Right cardiac atrium (tissue), 5 donors: Measurements from ENCODE around the gene CHN1. TPM values are rescaled to one million over a fixed set of nuclear protein-coding genes. Genes with fewer than 3 reads are reported as not detected.

Source experiments
- ATAC-seq, 2 donors: fragments of 200-7000 bp; cut with Tn5 transposase; one replicate each; pipeline versions ENCODE4 v1.8.0 to v1.9.1; 2020; ENCODE audit warnings: moderate library complexity in 2 of 2, mild to moderate bottlenecking in 1 of 2
- DNase-seq, 3 donors: peaks; one replicate each; pipeline ENCODE4 v3.0.0-alpha.2; 2020
- H3K27ac ChIP-seq: one replicate; pipeline ENCODE4 v1.5.1; 2013; ENCODE audit warnings: mild to moderate bottlenecking, low read length, control low read depth, moderate library complexity
- H3K27me3 ChIP-seq: one replicate; pipeline ENCODE4 v1.6.1; 2013; ENCODE audit not compliant: control insufficient read depth, insufficient read depth
- H3K4me1 ChIP-seq: one replicate; pipeline ENCODE4 v1.6.1; 2013; ENCODE audit warnings: low read length; ENCODE audit not compliant: control insufficient read depth, insufficient read depth
- H3K4me3 ChIP-seq: one replicate; pipeline ENCODE4 v1.5.1; 2013; ENCODE audit warnings: low read length, control low read depth
- H3K9me3 ChIP-seq: one replicate; pipeline ENCODE4 v1.6.1; 2013; ENCODE audit warnings: low read length; ENCODE audit not compliant: control insufficient read depth
- WGBS: extraction: QIAGEN DNeasy Blood & Tissue Kit; methylation state at CpG from one replicate; pipeline ENCODE4 v1.1.7; 2013; 5-methylcytosine and 5-hydroxymethylcytosine counted together
- intact Hi-C, 4 donors: fragments of 100-400 bp; cut with DNase I; formaldehyde crosslinking; loops; one replicate each; pipeline versions ENCODE4 v1.11.0 to v1.14.0; 2022 to 2023
- polyA plus RNA-seq: library from polyadenylated mRNA; stranded (reverse); fragments of 200-250 nt; gene quantifications from one replicate; pipeline ENCODE4 v1.2.3, GENCODE V29; 2013
- total RNA-seq, 4 donors: library from RNA; stranded (reverse); fragmentation: NEBNext Ultra II Directional; extraction: Animal tissue kit (Norgen Biotek cat#: 25700); gene quantifications; one replicate each; pipeline ENCODE4 v1.2.1, GENCODE V29; 2021
- donor health status: healthy with polysubstance abuse.
- donor health status: DM: no; HTN: yes; CAD: no.
- donor health status: DM: no; HTN: no; CAD: no.
- donor health status: DM: no; HTN: yes; CAD: no; lungs with severe emphysema.
- donor health status: DM: yes; HTN: yes; CAD: no.

The CHN1 gene
- total and polyA plus RNA-seq, 5 donors, result 5.3 to 8.9 (median 7.8) TPM

- DNase-seq (no peak), ATAC-seq (no peak)
- intact Hi-C loops, result no loop called here
- H3K4me1 ChIP-seq, result no peaks in the 10 kb centered on the region
- H3K27ac ChIP-seq, result no peak overlapping the region
- no peaks in the 10 kb centered on the region for H3K9me3 ChIP-seq
- H3K27me3 ChIP-seq, result no peaks in the 10 kb centered on the region
- H3K4me3 ChIP-seq, result no peak overlapping the region
- WGBS, result 82% methylated on average over 3 of the region's 3 CpGs
Measured at GRCh38 chr2:174794851-174795374, 210.3 kb downstream of the CHN1 start.

GRCh38 chr2:174792309-174793025, 212.7 kb downstream of the CHN1 start:
- no peak for ATAC-seq
- Histone ChIP-seq H3K4me3 (no peak overlapping the region), H3K27me3 (no peaks in the 10 kb centered on the region), H3K27ac (no peak overlapping the region), H3K4me1 (no peaks in the 10 kb centered on the region), H3K9me3 (no peaks in the 10 kb centered on the region)
- intact Hi-C loops, result no loop called here
- no peak for DNase-seq
- WGBS, result 84% methylated on average over 7 of the region's 7 CpGs

GRCh38 chr2:174791746-174792280, 213.4 kb downstream of the CHN1 start:
- intact Hi-C loops, result no loop called here
- ATAC-seq (no peak), DNase-seq (no peak)
- Histone ChIP-seq H3K4me1 (no peaks in the 10 kb centered on the region), H3K27ac (no peak overlapping the region), H3K27me3 (no peaks in the 10 kb centered on the region), H3K9me3 (no peaks in the 10 kb centered on the region), H3K4me3 (no peak overlapping the region)
- WGBS, result 77% methylated on average over 7 of the region's 7 CpGs

GRCh38 chr2:174791020-174791419, 214.2 kb downstream of the CHN1 start:
- intact Hi-C loops, result no loop called here
- Histone ChIP-seq H3K4me1 (no peaks in the 10 kb centered on the region), H3K27ac (no peak overlapping the region), H3K9me3 (no peaks in the 10 kb centered on the region), H3K27me3 (no peaks in the 10 kb centered on the region), H3K4me3 (no peak overlapping the region)
- no peak for ATAC-seq
- no peak for DNase-seq
- WGBS, result 72% methylated on average over 8 of the region's 8 CpGs

GRCh38 chr2:174789001-174789400, 216.2 kb downstream of the CHN1 start:
- intact Hi-C loops, result no loop called here
- Histone ChIP-seq H3K4me1 (no peaks in the 10 kb centered on the region), H3K4me3 (no peak overlapping the region), H3K27ac (no peak overlapping the region), H3K27me3 (no peaks in the 10 kb centered on the region), H3K9me3 (no peaks in the 10 kb centered on the region)
- DNase-seq, result no peak
- 91% methylated on average over 16 of the region's 16 CpGs for WGBS
- no peak for ATAC-seq

GRCh38 chr2:174788291-174788929, 216.8 kb downstream of the CHN1 start:
- Histone ChIP-seq H3K4me3 (no peak overlapping the region), H3K4me1 (no peaks in the 10 kb centered on the region), H3K27me3 (no peaks in the 10 kb centered on the region), H3K9me3 (no peaks in the 10 kb centered on the region), H3K27ac (no peak overlapping the region)
- DNase-seq (no peak), ATAC-seq (peak in 1 of 2 donors; percentile 63)
- WGBS, result 59% methylated on average over 14 of the region's 15 CpGs
- intact Hi-C loops, result no loop called here

GRCh38 chr2:174787487-174788205, 217.5 kb downstream of the CHN1 start:
- intact Hi-C loops, result no loop called here
- Histone ChIP-seq H3K4me3 (no peak overlapping the region), H3K4me1 (no peaks in the 10 kb centered on the region), H3K9me3 (no peaks in the 10 kb centered on the region), H3K27me3 (no peaks in the 10 kb centered on the region), H3K27ac (no peak overlapping the region)
- DNase-seq, result no peak
- WGBS, result 86% methylated on average over 5 of the region's 5 CpGs
- no peak for ATAC-seq

- Histone ChIP-seq H3K4me3 (no peak overlapping the region), H3K27ac (no peak overlapping the region), H3K9me3 (no peaks in the 10 kb centered on the region), H3K4me1 (no peaks in the 10 kb centered on the region), H3K27me3 (no peaks in the 10 kb centered on the region)
- WGBS, result 71% methylated on average over 8 of the region's 8 CpGs
- intact Hi-C loops, result no loop called here
- no peak for DNase-seq
- peak in 1 of 2 donors; percentile 47 for ATAC-seq
Measured at GRCh38 chr2:174786066-174786725, 219.0 kb downstream of the CHN1 start.

GRCh38 chr2:174785481-174785880, 219.7 kb downstream of the CHN1 start:
- ATAC-seq (peak in 1 of 2 donors; percentile 24), DNase-seq (no peak)
- Histone ChIP-seq H3K27me3 (no peaks in the 10 kb centered on the region), H3K27ac (no peak overlapping the region), H3K4me3 (no peak overlapping the region), H3K9me3 (no peaks in the 10 kb centered on the region), H3K4me1 (no peaks in the 10 kb centered on the region)
- intact Hi-C loops, result no loop called here
- WGBS, result 73% methylated on average over 3 of the region's 3 CpGs

GRCh38 chr2:174784909-174785308, 220.3 kb downstream of the CHN1 start:
- Histone ChIP-seq H3K27me3 (no peaks in the 10 kb centered on the region), H3K4me1 (no peaks in the 10 kb centered on the region), H3K4me3 (no peak overlapping the region), H3K27ac (no peak overlapping the region), H3K9me3 (no peaks in the 10 kb centered on the region)
- intact Hi-C loops, result no loop called here
- no peak for ATAC-seq
- no peak for DNase-seq
- WGBS, result 89% methylated on average over 5 of the region's 5 CpGs
